ENCODE results near the gene MRPL27.
A peak's percentile ranks its signal among the peaks of the same experiment; 100 is the strongest.

Gene MRPL27

DNA sequence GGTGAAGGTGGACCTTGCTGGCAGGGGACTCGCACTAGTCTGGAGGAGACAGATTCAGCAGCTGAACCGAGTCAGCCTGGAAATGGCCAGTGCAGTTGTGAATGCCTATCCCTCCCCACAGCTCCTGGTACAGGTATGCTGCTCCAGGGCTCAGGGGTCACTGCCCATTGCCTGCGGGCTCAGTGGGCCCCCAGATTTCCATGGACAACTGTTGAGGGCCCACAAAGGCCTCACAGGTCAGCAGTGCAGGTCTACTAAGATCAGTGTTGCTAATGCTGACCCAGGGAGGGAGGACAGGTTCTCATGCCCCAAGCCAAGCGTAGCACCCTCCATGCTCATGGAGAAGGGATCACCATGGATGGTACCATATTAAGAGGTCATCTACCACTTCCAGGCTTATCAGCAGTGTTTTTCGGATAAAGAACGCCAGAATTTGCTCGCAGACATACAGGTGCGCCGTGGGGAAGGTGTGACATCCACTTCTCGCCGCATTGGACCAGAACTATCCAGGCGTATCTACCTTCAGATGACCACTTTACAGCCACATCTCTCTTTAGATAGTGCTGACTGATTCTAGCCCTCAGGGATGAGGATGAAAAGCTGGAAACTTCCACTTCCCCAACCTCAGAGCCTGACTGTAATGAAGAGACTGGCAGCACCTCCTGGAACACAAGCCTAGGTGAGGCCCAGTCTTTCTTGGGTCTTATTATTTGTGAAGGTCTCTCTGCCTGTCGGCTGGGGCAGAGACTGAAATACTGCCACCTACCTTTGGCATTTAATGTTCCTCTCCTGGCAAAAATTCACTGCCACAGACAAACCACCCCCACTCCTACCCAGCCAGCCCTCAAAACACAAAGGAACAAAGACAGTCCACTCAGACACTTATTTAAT lies 7.6 kb upstream of the MRPL27 start:
- Histone ChIP-seq H3K79me2 (ENCODE audit: low read length) (no peaks in the 10 kb centered on the region), H2AFZ (ENCODE audit: low read depth, low read length) (no peak overlapping the region), H3K36me3 (replicated peaks; ENCODE audit: low read depth, low read length) (peaks cover 68% of the 10 kb centered on the region), H3K9me3 (ENCODE audit: insufficient read depth, low read length) (no peaks in the 10 kb centered on the region), H4K20me1 (ENCODE audit: insufficient read depth, low read length) (no peaks in the 10 kb centered on the region), H3K27ac (ENCODE audit: low read length) (no peak overlapping the region), H3K9ac (ENCODE audit: low read length) (no peak overlapping the region), H3K4me3 (ENCODE audit: low read length) (no peak overlapping the region), H3K4me2 (ENCODE audit: low read length) (no peak overlapping the region), H3K27me3 (ENCODE audit: low read depth, low read length) (no peaks in the 10 kb centered on the region), H3K4me1 (ENCODE audit: low read length) (no peaks in the 10 kb centered on the region)
- TF ChIP-seq EZH2phosphoT487 (IDR thresholded peaks at IDR 0.05; ENCODE audit: low read depth) = no peak
- TF ChIP-seq, protein P1, sequence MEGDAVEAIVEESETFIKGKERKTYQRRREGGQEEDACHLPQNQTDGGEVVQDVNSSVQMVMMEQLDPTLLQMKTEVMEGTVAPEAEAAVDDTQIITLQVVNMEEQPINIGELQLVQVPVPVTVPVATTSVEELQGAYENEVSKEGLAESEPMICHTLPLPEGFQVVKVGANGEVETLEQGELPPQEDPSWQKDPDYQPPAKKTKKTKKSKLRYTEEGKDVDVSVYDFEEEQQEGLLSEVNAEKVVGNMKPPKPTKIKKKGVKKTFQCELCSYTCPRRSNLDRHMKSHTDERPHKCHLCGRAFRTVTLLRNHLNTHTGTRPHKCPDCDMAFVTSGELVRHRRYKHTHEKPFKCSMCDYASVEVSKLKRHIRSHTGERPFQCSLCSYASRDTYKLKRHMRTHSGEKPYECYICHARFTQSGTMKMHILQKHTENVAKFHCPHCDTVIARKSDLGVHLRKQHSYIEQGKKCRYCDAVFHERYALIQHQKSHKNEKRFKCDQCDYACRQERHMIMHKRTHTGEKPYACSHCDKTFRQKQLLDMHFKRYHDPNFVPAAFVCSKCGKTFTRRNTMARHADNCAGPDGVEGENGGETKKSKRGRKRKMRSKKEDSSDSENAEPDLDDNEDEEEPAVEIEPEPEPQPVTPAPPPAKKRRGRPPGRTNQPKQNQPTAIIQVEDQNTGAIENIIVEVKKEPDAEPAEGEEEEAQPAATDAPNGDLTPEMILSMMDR (IDR thresholded peaks at IDR 0.05; ENCODE audit: low read depth, low read length) = peak; percentile 18; the same call in 1 of the 2 replicates

DNA sequence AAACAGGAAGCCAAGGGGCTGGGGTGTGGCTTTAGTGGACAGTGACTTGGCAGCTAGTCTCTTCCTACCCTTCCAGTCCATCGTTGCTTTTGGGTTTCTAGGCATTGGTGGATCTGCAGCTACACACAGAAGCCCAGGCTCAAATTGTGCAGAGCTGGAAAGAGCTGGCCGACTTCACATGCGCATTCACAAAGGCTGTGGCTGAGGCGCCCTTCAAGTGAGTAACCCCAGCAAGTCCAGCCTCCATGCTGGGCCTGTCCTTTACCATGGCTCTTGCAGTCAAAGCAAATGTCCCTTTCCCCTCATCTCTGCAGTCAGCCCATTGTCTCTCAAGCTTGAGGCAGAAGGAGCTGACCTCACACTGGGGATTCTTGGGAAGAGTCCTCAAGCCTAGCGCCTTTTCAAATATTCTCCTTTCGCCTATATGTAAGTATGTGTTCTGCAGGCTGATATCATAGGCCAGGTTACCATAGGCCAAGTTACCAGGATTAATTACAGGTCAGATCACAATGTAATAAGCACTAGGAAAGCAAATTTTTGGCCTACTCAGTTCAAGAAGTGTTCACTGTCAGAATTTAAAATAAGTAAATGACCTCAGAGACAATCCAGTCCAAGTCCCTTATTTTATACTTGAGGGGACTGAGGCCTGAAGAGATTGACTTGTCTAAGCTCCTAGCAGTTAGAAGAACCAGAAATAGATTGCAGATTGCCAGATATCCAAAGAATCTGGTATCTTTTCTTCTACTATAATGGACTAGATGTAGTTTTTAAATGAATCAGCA lies 6.6 kb upstream of the MRPL27 start:
- TF ChIP-seq, protein P1 (IDR thresholded peaks at IDR 0.05; ENCODE audit: low read depth, low read length) = no peak
- TF ChIP-seq EZH2phosphoT487 (IDR thresholded peaks at IDR 0.05; ENCODE audit: low read depth) = no peak
- no peak overlapping the region for H3K4me3 ChIP-seq (ENCODE audit: low read length)
- H3K4me1 ChIP-seq (ENCODE audit: low read length) = no peaks in the 10 kb centered on the region
- H3K9me3 ChIP-seq (ENCODE audit: insufficient read depth, low read length) = no peaks in the 10 kb centered on the region
- H3K79me2 ChIP-seq (ENCODE audit: low read length) = no peaks in the 10 kb centered on the region
- H3K36me3 ChIP-seq (replicated peaks; ENCODE audit: low read depth, low read length) = peaks cover 61% of the 10 kb centered on the region
- no peak overlapping the region for H2AFZ ChIP-seq (ENCODE audit: low read depth, low read length)
- no peak overlapping the region for H3K9ac ChIP-seq (ENCODE audit: low read length)
- no peak overlapping the region for H3K4me2 ChIP-seq (ENCODE audit: low read length)
- H3K27ac ChIP-seq (ENCODE audit: low read length) = no peak overlapping the region
- H4K20me1 ChIP-seq (ENCODE audit: insufficient read depth, low read length) = no peaks in the 10 kb centered on the region
- H3K27me3 ChIP-seq (ENCODE audit: low read depth, low read length) = no peaks in the 10 kb centered on the region

DNA sequence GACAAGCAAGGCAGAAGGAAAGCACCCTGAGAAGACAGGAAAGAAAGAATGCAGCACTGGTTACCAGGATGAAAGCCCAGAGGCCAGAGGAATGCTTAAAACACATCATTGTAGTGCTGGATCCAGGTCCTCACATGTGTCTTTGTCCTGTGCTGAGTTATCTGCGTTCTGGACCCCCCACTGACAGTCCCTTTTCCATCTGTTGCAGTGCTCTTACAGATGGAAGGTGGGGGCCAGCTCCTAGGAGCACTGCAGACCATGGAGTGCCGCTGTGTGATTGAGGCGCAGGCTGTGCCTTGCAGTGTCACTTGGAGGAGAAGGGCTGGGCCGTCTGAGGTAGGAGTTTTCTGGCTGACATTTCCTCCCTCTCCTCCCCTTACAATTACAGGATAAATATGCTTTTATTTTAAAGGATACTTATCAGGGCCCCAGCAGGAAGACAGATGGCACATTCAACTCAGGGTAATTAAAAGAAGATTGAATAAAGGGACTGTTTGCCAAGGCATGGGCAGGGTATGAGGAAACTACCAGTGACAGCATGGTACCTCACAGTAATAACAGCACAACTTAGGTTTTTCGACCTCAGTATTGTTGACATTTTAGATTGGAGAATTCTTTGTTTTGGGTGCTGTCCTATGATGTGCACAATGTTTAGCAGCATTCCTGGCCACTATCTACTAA lies 3.0 kb upstream of the MRPL27 start:
- no peak for TF ChIP-seq EZH2phosphoT487 (IDR thresholded peaks at IDR 0.05; ENCODE audit: low read depth)
- TF ChIP-seq, protein P1 (IDR thresholded peaks at IDR 0.05; ENCODE audit: low read depth, low read length) = no peak
- Histone ChIP-seq H3K79me2 (ENCODE audit: low read length) (peaks cover 26% of the 10 kb centered on the region), H3K4me3 (ENCODE audit: low read length) (no peak overlapping the region), H3K9ac (ENCODE audit: low read length) (no peak overlapping the region), H2AFZ (ENCODE audit: low read depth, low read length) (no peak overlapping the region), H3K27ac (ENCODE audit: low read length) (no peak overlapping the region), H4K20me1 (ENCODE audit: insufficient read depth, low read length) (0 out of 2 replicates have a peak, but pooled peaks cover 4% of the 10 kb centered on the region), H3K4me1 (ENCODE audit: low read length) (peaks cover 15% of the 10 kb centered on the region), H3K4me2 (ENCODE audit: low read length) (no peak overlapping the region), H3K9me3 (ENCODE audit: insufficient read depth, low read length) (no peaks in the 10 kb centered on the region), H3K36me3 (replicated peaks; ENCODE audit: low read depth, low read length) (peaks cover 40% of the 10 kb centered on the region), H3K27me3 (ENCODE audit: low read depth, low read length) (no peaks in the 10 kb centered on the region)
